CD4-positive, alpha-beta T cell treated with Interferon alpha-2 for 1 hour (primary cell): ENCODE results near the gene PEX1.
A peak's percentile ranks its signal among the peaks of the same experiment; 100 is the strongest.
"Not testable (repeated sequence)": the region's sequence is repeated elsewhere in the genome, so short reads cannot be mapped to it uniquely, and the experiment has no call there.

Source experiments
- DNase-seq, 2 donors: peaks; one replicate each; pipeline ENCODE4 v3.0.0-alpha.2; 2020 to 2022

The PEX1 gene

GRCh38 chr7:92503767-92504166 is 24.6 kb downstream of the PEX1 start:
- DNase-seq = no peak

GRCh38 chr7:92498557-92498956 is 29.8 kb downstream of the PEX1 start:
- DNase-seq = no peak

DNA sequence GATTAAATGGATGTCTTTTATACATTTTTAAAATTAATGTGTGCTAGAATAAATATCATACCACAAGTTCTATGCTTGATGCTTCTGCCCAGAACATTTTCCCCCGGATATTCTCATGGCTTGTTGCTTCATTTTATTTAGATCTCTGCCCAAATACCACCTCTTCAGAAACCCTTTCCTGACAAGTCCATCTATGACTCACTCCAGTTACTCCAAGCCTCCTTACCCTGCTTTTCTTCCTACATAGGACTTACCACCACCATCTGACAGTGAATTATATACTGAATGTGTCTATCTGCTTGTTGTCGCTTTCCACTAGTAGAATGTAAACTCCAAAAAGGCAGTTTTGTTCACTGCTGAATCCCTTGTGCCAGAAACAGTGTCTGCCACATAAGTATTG is 31.4 kb downstream of the PEX1 start:
- DNase-seq = no peak

DNA sequence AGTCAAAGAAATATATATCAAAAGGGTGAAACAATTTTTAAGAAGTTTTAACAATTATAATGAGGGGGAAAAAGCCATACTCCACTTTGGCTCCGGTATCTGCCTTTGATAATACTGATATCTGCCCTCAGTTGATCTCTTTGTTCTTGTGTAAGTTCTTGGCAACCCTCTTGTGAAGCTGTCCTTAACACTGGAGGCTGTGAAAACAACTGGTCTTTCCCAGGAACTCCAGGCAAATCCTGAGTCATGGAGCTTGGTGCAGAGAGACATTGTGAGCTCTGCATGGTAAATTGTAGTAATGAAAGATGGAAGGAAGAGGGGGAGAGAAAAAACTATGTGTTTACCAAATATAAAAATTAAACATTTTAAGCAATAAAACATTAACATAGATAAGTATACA is 38.7 kb downstream of the PEX1 start:
- DNase-seq = no peak

DNA sequence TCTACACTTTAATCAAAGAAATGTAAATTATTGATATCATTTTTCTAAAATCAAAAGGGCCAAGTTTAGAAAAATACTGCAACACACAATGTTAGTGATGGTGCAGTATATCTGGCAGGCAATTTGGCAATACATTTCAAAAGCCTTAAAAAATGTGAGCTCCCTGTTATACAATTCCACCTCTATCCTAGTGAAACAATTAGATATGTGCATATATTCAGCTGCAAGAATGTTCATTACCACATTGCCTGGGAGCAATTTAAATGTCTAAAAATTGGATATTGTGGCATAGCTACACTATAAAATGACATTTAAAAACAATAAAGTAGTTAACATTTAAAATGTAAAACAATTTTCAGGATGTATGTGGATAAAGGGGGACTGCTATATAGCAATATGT is 40.5 kb downstream of the PEX1 start:
- DNase-seq = no peak

GRCh38 chr7:92485974-92486373 is 42.3 kb downstream of the PEX1 start:
- no peak for DNase-seq

GRCh38 chr7:92485267-92485892 is 42.9 kb downstream of the PEX1 start:
- DNase-seq = no peak

DNA sequence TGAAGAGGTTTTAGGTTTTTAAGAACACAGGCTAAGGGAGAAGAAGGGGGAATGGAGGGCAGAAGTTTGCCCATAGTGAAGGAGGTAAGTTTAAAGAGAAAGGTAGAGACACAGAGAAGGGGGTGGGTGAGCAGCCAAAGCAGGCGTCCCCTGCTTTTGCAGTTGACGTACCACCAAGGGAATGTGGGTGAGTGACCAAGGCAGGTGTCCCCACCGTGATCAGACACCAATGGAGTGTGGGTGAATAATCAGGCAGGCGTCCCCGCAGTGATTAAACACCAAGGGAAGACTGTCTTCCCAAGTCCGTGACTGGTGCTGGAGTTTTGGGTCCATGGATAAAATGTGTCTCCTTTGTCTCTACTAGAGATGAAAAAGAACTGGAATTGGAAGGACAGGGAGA is 44.1 kb downstream of the PEX1 start:
- not testable (repeated sequence) for DNase-seq

GRCh38 chr7:92483624-92484023 is 44.7 kb downstream of the PEX1 start:
- DNase-seq = not testable (repeated sequence)

- DNase-seq = not testable (repeated sequence)
These were observed 49.2 kb downstream of the PEX1 start for GRCh38 chr7:92479146-92479545.

DNA sequence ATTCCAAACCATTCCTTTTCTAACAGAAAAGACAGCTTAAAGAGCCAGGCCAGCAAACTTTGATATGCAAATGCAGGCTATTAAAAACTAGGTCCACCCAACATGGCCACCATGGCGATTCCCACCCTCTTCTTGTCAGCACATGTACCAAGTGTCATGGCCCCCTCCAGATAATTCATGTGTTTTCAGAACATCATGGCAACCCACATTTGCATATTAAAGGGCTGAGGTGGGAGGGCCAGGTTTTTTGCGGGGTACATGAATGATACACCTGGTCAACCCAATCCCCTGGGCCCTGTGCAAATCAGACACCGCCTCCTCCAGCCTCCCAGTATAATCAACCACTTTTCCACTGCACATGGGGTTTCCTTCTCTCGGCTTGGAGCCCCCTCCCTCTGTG is 49.6 kb downstream of the PEX1 start:
- DNase-seq = no peak

GRCh38 chr7:92478095-92478494 is 50.2 kb downstream of the PEX1 start:
- no peak for DNase-seq

- DNase-seq = not testable (repeated sequence)
These were observed 50.6 kb downstream of the PEX1 start, which contains the start of gene ERVW-1 for GRCh38 chr7:92477681-92478080. TSS of gene ERVW-1 (minus strand) at chr7:92477946. CDS start at chr7:92470381, 7,565 bp downstream.

- not testable (repeated sequence) for DNase-seq
These were observed 52.3 kb downstream of the PEX1 start for GRCh38 chr7:92475851-92476590.

- DNase-seq = not testable (repeated sequence)
These were observed 53.0 kb downstream of the PEX1 start for GRCh38 chr7:92475261-92475770.

- DNase-seq = not testable (repeated sequence)
These were observed 54.3 kb downstream of the PEX1 start for GRCh38 chr7:92473989-92474388.

DNA sequence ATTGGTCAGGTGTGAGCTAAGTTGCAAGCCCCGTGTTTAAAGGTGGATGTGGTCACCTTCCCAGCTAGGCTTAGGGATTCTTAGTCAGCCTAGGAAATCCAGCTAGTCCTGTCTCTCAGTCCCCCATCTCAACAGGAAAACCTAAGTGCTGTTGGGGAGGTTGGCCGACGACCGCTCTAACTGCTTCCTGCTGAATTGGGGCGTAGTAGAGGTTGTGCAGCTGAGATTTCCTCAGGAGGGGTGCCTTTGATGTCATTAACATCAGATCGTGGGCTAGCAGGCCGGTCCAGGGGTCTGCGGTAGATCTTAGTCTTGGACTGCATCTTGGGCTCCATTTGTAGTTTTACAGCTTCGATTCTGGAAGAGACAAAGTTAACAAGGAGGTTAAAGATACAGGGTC is 59.7 kb downstream of the PEX1 start:
- not testable (repeated sequence) for DNase-seq

- no peak for DNase-seq
These were observed 61.6 kb downstream of the PEX1 start for GRCh38 chr7:92466682-92467081.

DNA sequence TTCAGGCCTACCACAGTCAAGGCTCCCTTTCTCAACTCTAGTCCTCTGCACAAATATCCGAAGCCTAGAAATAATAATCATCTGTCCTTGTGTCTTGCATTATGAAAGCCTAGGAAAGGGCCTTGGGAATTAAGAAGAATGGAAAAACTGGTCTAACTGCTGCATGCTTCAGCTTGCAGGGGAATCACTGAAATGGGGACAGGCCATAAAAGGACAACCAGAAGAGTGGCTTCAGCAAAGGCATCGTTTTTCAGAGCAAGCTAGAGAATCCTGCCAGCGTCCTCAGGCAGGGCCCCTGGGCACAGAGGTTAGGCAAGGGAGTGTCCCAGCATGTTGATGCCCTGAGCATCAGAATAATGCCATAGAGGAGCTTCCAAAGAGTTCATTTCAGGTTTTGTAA is 63.8 kb downstream of the PEX1 start:
- no peak for DNase-seq

DNA sequence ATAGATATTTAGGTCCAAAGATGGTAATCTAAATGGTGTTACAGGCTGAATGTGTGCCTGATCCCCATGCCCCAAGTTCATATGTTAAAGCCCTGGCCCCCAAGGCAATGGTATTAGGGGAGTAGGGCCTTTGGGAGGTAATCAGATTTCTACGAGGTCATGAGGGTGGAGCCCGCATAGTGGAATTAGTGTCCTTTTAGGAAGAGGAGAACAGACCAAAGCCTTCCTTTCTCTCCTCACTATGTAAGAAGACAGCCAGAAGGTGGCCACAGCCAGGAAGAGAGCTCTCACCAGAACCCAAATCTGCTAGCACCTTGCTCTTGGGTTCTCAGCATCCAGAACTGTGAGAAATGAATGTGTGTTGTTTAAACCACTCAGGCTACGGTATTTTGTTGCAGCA is 65.8 kb downstream of the PEX1 start:
- no peak for DNase-seq

GRCh38 chr7:92461027-92462003 is 67.0 kb downstream of the PEX1 start:
- peak in 1 of 2 donors; percentile 48 for DNase-seq

DNA sequence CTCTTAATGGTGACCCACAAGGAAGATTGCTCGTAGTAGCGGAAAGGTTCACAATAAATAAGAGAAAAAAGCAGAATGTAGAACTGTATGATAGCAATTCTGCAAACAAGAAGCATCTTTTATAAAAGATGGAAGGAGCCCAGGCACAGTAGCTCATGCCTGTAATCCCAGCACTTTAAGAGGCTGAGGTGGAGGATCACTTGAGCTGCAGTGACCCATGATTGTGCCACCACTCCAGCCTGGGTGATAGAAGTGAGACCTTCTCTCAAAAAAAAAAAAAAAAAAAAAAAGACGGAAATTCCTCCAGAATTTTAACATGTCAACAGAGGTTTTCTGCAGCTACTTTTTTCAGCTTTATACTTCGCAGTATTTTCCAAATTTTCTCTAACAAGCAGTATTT is 67.8 kb downstream of the PEX1 start:
- DNase-seq = no peak

- no peak for DNase-seq
These were observed 68.2 kb downstream of the PEX1 start for GRCh38 chr7:92460109-92460508.
